T-cell (primary cell): ENCODE data around the gene ANO1. TPM values are rescaled to one million over a fixed set of nuclear protein-coding genes. Genes with fewer than 3 reads are reported as not detected.
"Not testable (repeated sequence)": the region's sequence is repeated elsewhere in the genome, so short reads cannot be mapped to it uniquely, and the experiment has no call there.

Source experiments
- ATAC-seq, 4 experiments: fragments of 200-7000 bp in 3 of 4; fragments of 150-1000 bp in 1 of 4; cut with Tn5 transposase; replicated peaks in 1 of 4; 1 replicate in 3 of 4; 2 replicates in 1 of 4; pipeline ENCODE4 v1.10.0; 2021; ENCODE audit warnings: moderate library complexity in 3 of 4, mild to moderate bottlenecking in 2 of 4, moderate number of reproducible peaks in 1 of 4
- CTCF ChIA-PET, 2 donors: fragments of 300-600 bp; sonication (Branson Sonifier 250); formaldehyde crosslinking; loops; one replicate each; lab custom pipeline; 2022; ENCODE audit warnings: antibody characterized with exemption in 2 of 2; lab: Charles Lee
- POLR2A ChIA-PET, 2 donors: fragments of 300-600 bp; sonication (Branson Sonifier 250); formaldehyde crosslinking; loops; one replicate each; lab custom pipeline; 2022; ENCODE audit warnings: antibody characterized with exemption in 2 of 2; lab: Charles Lee
- DNase-seq, 35 experiments: peaks; one replicate each; pipeline versions ENCODE4 v3.0.0 to v3.0.0-alpha.2; 2013 to 2023
- H3K27ac ChIP-seq: one replicate; pipeline ENCODE4 v1.5.1; 2013; ENCODE audit warnings: low read length
- H3K27me3 ChIP-seq, 2 experiments: replicated peaks in 1 of 2; 1 replicate in 1 of 2; 2 replicates in 1 of 2; pipeline versions ENCODE4 v1.6.1 to v1.7.0; 2013; ENCODE audit warnings: low read length in 1 of 2, mixed read lengths in 1 of 2; ENCODE audit not compliant: control insufficient read depth in 2 of 2, insufficient read depth in 2 of 2; ENCODE audit errors: extremely low read depth in 1 of 2
- H3K36me3 ChIP-seq, 2 donors: 1 replicate in 1 of 2; 2 replicates in 1 of 2; pipeline versions ENCODE4 v1.6.1 to v1.7.0; 2013; ENCODE audit warnings: low read length in 1 of 2; ENCODE audit not compliant: control insufficient read depth in 2 of 2, insufficient read depth in 1 of 2; ENCODE audit errors: extremely low read depth in 1 of 2
- H3K4me1 ChIP-seq, 2 experiments: 1 replicate in 1 of 2; 2 replicates in 1 of 2; pipeline versions ENCODE4 v1.6.1 to v1.7.0; 2013; ENCODE audit warnings: low read length in 2 of 2, mixed read lengths in 1 of 2; ENCODE audit not compliant: insufficient read depth in 2 of 2, control insufficient read depth in 1 of 2; ENCODE audit errors: extremely low read depth in 1 of 2
- H3K4me3 ChIP-seq, 2 donors: 1 replicate in 1 of 2; 2 replicates in 1 of 2; pipeline versions ENCODE4 v1.5.1 to v1.7.0; 2013; ENCODE audit warnings: mild to moderate bottlenecking in 2 of 2, low read length in 1 of 2, moderate library complexity in 1 of 2; ENCODE audit not compliant: control insufficient read depth in 1 of 2; ENCODE audit errors: extremely low read depth in 1 of 2
- H3K9me3 ChIP-seq: 2 replicates; pipeline ENCODE4 v1.7.0; 2013
- H3K27ac Mint-ChIP-seq, 2 donors: one replicate each; pipeline ENCODE4 v1.8.0; 2020 to 2021; ENCODE audit warnings: mild to moderate bottlenecking in 2 of 2, mixed read lengths in 2 of 2
- H3K27me3 Mint-ChIP-seq, 2 donors: one replicate each; pipeline ENCODE4 v1.8.0; 2021 to 2022; ENCODE audit warnings: mixed read lengths in 2 of 2
- H3K36me3 Mint-ChIP-seq: one replicate; pipeline ENCODE4 v1.8.0; 2021; ENCODE audit warnings: mixed read lengths
- H3K4me1 Mint-ChIP-seq, 3 donors: one replicate each; pipeline ENCODE4 v1.8.0; 2020 to 2022; ENCODE audit warnings: mixed read lengths in 3 of 3, mild to moderate bottlenecking in 1 of 3
- H3K4me3 Mint-ChIP-seq, 3 donors: one replicate each; pipeline ENCODE4 v1.8.0; 2020 to 2022; ENCODE audit warnings: mild to moderate bottlenecking in 3 of 3, mixed read lengths in 3 of 3, moderate library complexity in 3 of 3
- H3K9me3 Mint-ChIP-seq, 3 donors: one replicate each; pipeline ENCODE4 v1.8.0; 2020 to 2022; ENCODE audit warnings: mixed read lengths in 3 of 3
- WGBS: methylation state at CpG from one replicate; pipeline ENCODE4 v1.1.5; 2013; ENCODE audit warnings: missing lambda C conversion rate; ENCODE audit not compliant: insufficient coverage; 5-methylcytosine and 5-hydroxymethylcytosine counted together
- total RNA-seq, 35 experiments: library from RNA in 6 of 35; stranded (reverse) in 6 of 35; fragments of 120-200 nt in 1 of 35; gene quantifications; one replicate each; pipeline versions ENCODE4 v1.2.1 to v1.2.4 and lab custom pipeline; 2013 to 2026

ANO1 gene
- total RNA-seq, 5 donors from 2014 or later (not counting 1 experiment from before 2014, with no cell fraction given), result 0.19 to 0.38 (median 0.33) TPM; not detected in 2

DNA sequence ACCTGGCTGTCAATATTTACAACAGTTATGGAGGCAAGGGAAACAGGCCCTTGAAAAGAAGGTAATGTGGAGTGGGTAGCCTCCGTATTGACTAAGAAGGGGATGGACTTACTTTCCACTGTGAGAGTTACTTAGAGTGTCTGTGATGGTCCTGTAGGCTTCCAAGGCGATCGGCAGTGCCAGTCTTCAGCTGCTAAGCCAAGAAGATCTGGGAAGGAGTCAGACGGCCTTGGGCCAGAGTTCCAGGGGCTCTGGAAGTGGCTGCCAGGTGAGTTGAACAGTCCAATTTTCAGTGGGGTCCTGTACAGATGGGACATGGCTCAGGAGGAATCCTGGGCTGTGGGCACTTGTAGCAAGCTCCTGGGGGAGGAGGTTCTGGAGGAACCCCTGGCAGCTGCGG is 139.3 kb downstream of the ANO1 start:
- H3K4me3 ChIP-seq, H3K27me3 ChIP-seq, H3K9me3 Mint-ChIP-seq, H3K4me1 Mint-ChIP-seq, H3K27ac ChIP-seq, CTCF ChIA-PET, H3K4me1 ChIP-seq, H3K36me3 Mint-ChIP-seq, H3K27ac Mint-ChIP-seq, POLR2A ChIA-PET, H3K4me3 Mint-ChIP-seq, H3K9me3 ChIP-seq, H3K36me3 ChIP-seq, ATAC-seq, DNase-seq: not testable (repeated sequence)
- WGBS, result 84% methylated on average over 3 of the region's 5 CpGs
- H3K27me3 Mint-ChIP-seq, result peaks cover 24 to 32% of the 10 kb centered on the region in 2 donors

DNA sequence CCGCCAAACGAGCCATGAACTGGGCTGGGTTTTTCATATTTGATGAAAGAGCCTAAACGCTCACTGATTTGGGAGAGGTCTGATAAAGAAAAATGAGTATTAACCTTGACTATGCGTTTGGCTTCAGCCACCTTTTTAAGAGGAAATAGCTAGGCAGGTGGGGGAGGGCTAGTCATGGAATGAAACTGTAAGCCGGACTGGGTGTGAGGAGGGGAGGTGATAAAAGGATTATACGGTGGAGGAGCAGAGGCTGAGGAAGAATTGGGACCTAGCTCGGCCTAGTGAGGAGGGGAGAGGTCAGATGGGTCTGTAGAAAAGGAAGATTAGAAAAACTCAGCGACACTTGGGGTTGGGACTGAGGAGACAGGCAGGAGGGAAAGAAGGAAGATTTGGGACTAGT is 140.0 kb downstream of the ANO1 start:
- H3K4me1 Mint-ChIP-seq, POLR2A ChIA-PET, H3K4me1 ChIP-seq, H3K27ac Mint-ChIP-seq, CTCF ChIA-PET, DNase-seq, H3K36me3 Mint-ChIP-seq, H3K9me3 Mint-ChIP-seq, H3K27me3 ChIP-seq, ATAC-seq, H3K9me3 ChIP-seq, H3K36me3 ChIP-seq, H3K4me3 Mint-ChIP-seq, H3K4me3 ChIP-seq, H3K27ac ChIP-seq: not testable (repeated sequence)
- H3K27me3 Mint-ChIP-seq, result peaks cover 24 to 33% of the 10 kb centered on the region in 2 donors
- WGBS, result 55% methylated on average over 5 of the region's 8 CpGs

DNA sequence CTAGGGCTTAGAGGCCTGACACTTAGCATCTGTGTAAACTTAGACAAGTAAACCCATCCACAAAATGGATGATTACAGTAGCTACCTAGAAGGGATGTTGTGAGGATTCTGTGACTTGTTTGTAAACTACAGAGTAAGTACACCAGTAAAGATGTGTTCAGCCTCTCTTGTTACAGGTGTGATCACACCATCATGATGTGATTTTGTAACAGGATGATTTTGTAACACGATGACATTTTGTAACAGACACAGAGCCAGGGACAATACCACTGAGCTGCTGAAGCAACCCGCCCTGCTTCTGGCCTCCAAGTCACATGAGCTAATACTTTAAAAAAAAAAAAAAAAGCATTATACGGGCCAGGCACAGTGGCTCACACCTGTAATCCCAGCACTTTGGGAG is 142.0 kb downstream of the ANO1 start:
- ChIA-PET POLR2A (no interaction called here), CTCF (interaction anchor here (0.5 to 0.6 kb wide), 2 partner anchors 23 to 34 kb away, joined by 4 to 25 read pairs; no protein-coding TSS in a partner anchor)
- peaks cover 24 to 38% of the 10 kb centered on the region in 2 donors for H3K27me3 Mint-ChIP-seq
- DNase-seq (no peak), ATAC-seq (no peak)
- H3K27ac Mint-ChIP-seq, result no peak overlapping the region
- no peaks in the 10 kb centered on the region for H3K4me1 Mint-ChIP-seq
- no peaks in the 10 kb centered on the region for H3K36me3 ChIP-seq
- no peak overlapping the region for H3K4me3 Mint-ChIP-seq
- H3K27me3 ChIP-seq, result peaks cover 0 to 8% of the 10 kb centered on the region in 2 experiments
- H3K4me1 ChIP-seq, result no peaks in the 10 kb centered on the region
- H3K4me3 ChIP-seq, result no peak overlapping the region
- no peak overlapping the region for H3K27ac ChIP-seq
- H3K36me3 Mint-ChIP-seq, result no peaks in the 10 kb centered on the region
- WGBS, result 83% methylated on average over 1 of the region's 3 CpGs
- H3K9me3 ChIP-seq, result no peaks in the 10 kb centered on the region
- H3K9me3 Mint-ChIP-seq, result no peaks in the 10 kb centered on the region

DNA sequence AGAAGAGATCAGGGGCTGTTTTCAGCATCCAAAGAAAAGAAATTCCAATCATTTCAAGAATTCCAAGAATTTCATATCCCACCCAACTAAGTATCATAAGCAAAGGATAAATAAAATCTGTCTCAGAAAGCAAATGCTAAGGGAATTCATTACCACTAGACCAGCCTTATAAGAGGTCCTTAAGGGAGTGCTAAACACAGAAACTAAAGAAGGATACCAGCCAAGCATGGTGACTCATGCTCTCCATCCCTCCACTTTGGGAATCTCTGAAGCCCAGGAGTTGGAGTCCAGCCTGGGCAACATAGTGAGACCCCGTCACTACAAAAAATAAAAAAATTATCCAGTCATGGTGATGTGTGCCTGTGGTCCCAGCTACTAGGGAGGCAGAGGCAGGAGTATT is 142.8 kb downstream of the ANO1 start:
- Mint-ChIP-seq H3K27me3 (peaks cover 24 to 38% of the 10 kb centered on the region in 2 donors), H3K27ac (no peak overlapping the region), H3K36me3 (no peaks in the 10 kb centered on the region), H3K9me3 (no peaks in the 10 kb centered on the region), H3K4me3 (no peak overlapping the region), H3K4me1 (no peaks in the 10 kb centered on the region)
- DNase-seq, result no peak
- no peak for ATAC-seq
- POLR2A ChIA-PET, result no interaction called here
- H3K9me3 ChIP-seq, result no peaks in the 10 kb centered on the region
- no CpG with 5 or more reads among the region's 1 CpG for WGBS
- H3K4me1 ChIP-seq, result no peaks in the 10 kb centered on the region
- peaks cover 0 to 8% of the 10 kb centered on the region in 2 experiments for H3K27me3 ChIP-seq
- no peak overlapping the region for H3K4me3 ChIP-seq
- CTCF ChIA-PET, result no interaction called here
- H3K36me3 ChIP-seq, result no peaks in the 10 kb centered on the region
- H3K27ac ChIP-seq, result no peak overlapping the region

DNA sequence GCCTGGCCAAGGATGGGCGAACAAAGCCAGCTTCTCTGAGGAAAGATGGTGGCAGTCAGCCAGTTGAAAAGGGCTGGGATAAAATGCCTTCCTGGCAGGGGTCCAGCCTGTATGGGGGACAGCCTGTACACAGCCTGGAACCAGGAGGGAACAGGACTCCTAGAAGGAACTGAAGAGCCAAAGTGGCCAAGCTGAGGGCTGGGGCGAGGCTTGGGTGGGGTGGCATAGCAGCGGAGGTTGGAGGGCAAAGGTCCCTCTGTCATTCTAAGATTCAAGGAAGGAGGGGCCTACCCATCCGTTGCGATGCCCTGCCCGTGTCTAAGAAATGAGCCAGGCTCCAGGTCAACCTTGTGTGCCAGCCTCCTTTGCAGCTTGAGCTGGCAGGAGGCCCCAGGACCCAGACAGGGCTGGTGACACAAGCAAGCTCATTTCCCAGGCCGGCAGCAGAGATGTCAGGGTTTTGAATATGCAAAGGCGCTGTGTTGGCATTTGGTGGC is 147.6 kb downstream of the ANO1 start:
- H3K4me1 ChIP-seq, result no peaks in the 10 kb centered on the region
- CTCF ChIA-PET, result no interaction called here
- H3K4me1 Mint-ChIP-seq, result no peaks in the 10 kb centered on the region
- 71% methylated on average over 8 of the region's 8 CpGs for WGBS
- peaks cover 0 to 11% of the 10 kb centered on the region in 2 donors for H3K27me3 Mint-ChIP-seq
- no peaks in the 10 kb centered on the region for H3K9me3 Mint-ChIP-seq
- H3K27ac Mint-ChIP-seq, result no peak overlapping the region
- no peaks in the 10 kb centered on the region for H3K36me3 Mint-ChIP-seq
- no peaks in the 10 kb centered on the region for H3K36me3 ChIP-seq
- no peak overlapping the region for H3K27ac ChIP-seq
- H3K4me3 Mint-ChIP-seq, result no peak overlapping the region
- DNase-seq, result no peak
- H3K9me3 ChIP-seq, result no peaks in the 10 kb centered on the region
- POLR2A ChIA-PET, result no interaction called here
- H3K4me3 ChIP-seq, result no peak overlapping the region
- no peak for ATAC-seq
- peaks cover 0 to 7% of the 10 kb centered on the region in 2 experiments for H3K27me3 ChIP-seq

DNA sequence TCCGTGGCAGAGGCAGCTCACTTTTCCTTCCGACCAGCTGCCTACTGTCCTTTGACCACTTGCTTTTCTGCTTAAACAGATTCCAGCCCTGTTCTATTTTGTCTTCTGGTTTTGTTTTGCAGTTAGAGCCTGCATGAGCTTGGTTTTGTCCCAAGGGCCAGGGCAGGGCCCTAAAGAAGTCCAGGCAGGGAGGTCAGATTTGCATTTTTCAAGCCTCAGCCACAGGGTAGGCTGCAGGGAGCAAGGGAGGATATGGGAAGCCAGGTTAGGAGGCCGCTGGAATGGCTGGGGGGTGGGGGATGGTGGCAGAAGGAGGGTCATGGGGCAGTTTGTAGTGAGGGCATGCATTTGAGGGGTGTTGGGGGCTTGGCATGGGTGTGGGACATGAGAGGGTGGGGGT is 148.1 kb downstream of the ANO1 start:
- ChIA-PET POLR2A (no interaction called here), CTCF (no interaction called here)
- no peaks in the 10 kb centered on the region for H3K36me3 Mint-ChIP-seq
- WGBS, result 82% methylated on average over 3 of the region's 3 CpGs
- no peaks in the 10 kb centered on the region for H3K4me1 Mint-ChIP-seq
- Histone ChIP-seq H3K9me3 (no peaks in the 10 kb centered on the region), H3K4me3 (no peak overlapping the region), H3K4me1 (no peaks in the 10 kb centered on the region), H3K27me3 (peaks cover 0 to 7% of the 10 kb centered on the region in 2 experiments), H3K27ac (no peak overlapping the region), H3K36me3 (no peaks in the 10 kb centered on the region)
- H3K4me3 Mint-ChIP-seq, result no peak overlapping the region
- peaks cover 0 to 11% of the 10 kb centered on the region in 2 donors for H3K27me3 Mint-ChIP-seq
- H3K27ac Mint-ChIP-seq, result no peak overlapping the region
- DNase-seq, result no peak
- H3K9me3 Mint-ChIP-seq, result no peaks in the 10 kb centered on the region
- no peak for ATAC-seq

DNA sequence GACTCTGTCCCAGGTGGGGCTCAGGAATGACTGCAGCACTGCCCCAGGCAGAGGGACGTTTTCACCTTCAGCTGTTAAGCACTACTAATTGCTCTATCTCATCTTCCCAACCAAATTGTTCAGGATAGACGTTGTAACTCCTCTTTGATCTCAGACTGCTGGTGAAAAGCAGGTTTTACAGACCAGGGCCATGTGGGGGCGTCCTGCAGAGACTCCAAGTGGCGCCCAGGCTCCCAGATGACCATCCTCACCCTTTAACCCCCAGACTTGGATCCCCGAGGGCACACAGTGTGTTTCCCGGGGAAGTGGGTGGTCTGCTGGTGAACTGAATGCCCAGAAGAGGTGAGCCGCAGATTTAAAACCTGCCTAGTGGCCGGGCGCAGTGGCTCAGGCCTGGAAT is 148.8 kb downstream of the ANO1 start:
- ATAC-seq, result no peak
- Mint-ChIP-seq H3K27me3 (peaks cover 0 to 7% of the 10 kb centered on the region in 2 donors), H3K4me3 (no peak overlapping the region), H3K4me1 (no peaks in the 10 kb centered on the region), H3K36me3 (no peaks in the 10 kb centered on the region), H3K27ac (no peak overlapping the region), H3K9me3 (no peaks in the 10 kb centered on the region)
- Histone ChIP-seq H3K4me3 (no peak overlapping the region), H3K9me3 (no peaks in the 10 kb centered on the region), H3K27me3 (peaks cover 0 to 10% of the 10 kb centered on the region in 2 experiments), H3K27ac (no peak overlapping the region), H3K36me3 (no peaks in the 10 kb centered on the region), H3K4me1 (no peaks in the 10 kb centered on the region)
- DNase-seq, result no peak
- 35% methylated on average over 2 of the region's 9 CpGs for WGBS
- CTCF ChIA-PET, result no interaction called here
- POLR2A ChIA-PET, result no interaction called here
